Measurements from ENCODE around the gene APC. TPM values are rescaled to one million over a fixed set of nuclear protein-coding genes. Genes with fewer than 3 reads are reported as not detected.
A peak's percentile ranks its signal among the peaks of the same experiment; 100 is the strongest.

Gene APC
- total and polyA plus RNA-seq, 4 donors: 4.1 to 103 (median 23.1) TPM

GRCh38 chr5:112820246-112820645 lies 82.6 kb downstream of the APC start:
- TF ChIP-seq CTCF (IDR thresholded peaks at IDR 0.05; ENCODE audit: control extremely low read depth, extremely low read depth): no peak
- H3K9ac ChIP-seq (ENCODE audit: insufficient read depth in 1 of 2, low read length in 2 of 2): no peak overlapping the region
- H3K9me3 ChIP-seq (ENCODE audit: control insufficient read depth in 4 of 4, insufficient read depth in 3 of 4, low read length in 3 of 4): no peaks in the 10 kb centered on the region
- ATAC-seq (ENCODE audit: insufficient read depth, low FRiP score) (no peak), DNase-seq (no peak)
- H3K4me1 ChIP-seq (ENCODE audit: control insufficient read depth in 5 of 5, insufficient read depth in 5 of 5, low read length in 5 of 5): no peaks in the 10 kb centered on the region
- no peaks in the 10 kb centered on the region for H3K27me3 ChIP-seq (ENCODE audit: control insufficient read depth in 3 of 3, insufficient read depth in 3 of 3, low read length in 2 of 3)
- H3K4me3 ChIP-seq: no peak overlapping the region
- H3K27ac ChIP-seq (ENCODE audit: low read depth in 1 of 2, low read length in 1 of 2): no peak overlapping the region
- WGBS, 2 donors: 96 to 97% methylated on average over 1 of the region's 1 CpG
- peaks cover 13 to 36% (median 27%) of the 10 kb centered on the region in 4 donors for H3K36me3 ChIP-seq (ENCODE audit: control insufficient read depth in 4 of 4, insufficient read depth in 4 of 4, low read length in 4 of 4)

GRCh38 chr5:112822456-112822855 lies 84.8 kb downstream of the APC start:
- Histone ChIP-seq H3K27ac (ENCODE audit: low read depth in 1 of 2, low read length in 1 of 2) (no peak overlapping the region), H3K36me3 (ENCODE audit: control insufficient read depth in 4 of 4, insufficient read depth in 4 of 4, low read length in 4 of 4) (peaks cover 9 to 31% (median 21%) of the 10 kb centered on the region in 4 donors), H3K4me3 (no peak overlapping the region), H3K4me1 (ENCODE audit: control insufficient read depth in 5 of 5, insufficient read depth in 5 of 5, low read length in 5 of 5) (no peaks in the 10 kb centered on the region), H3K27me3 (ENCODE audit: control insufficient read depth in 3 of 3, insufficient read depth in 3 of 3, low read length in 2 of 3) (no peaks in the 10 kb centered on the region), H3K9ac (ENCODE audit: insufficient read depth in 1 of 2, low read length in 2 of 2) (no peak overlapping the region), H3K9me3 (ENCODE audit: control insufficient read depth in 4 of 4, insufficient read depth in 3 of 4, low read length in 3 of 4) (no peaks in the 10 kb centered on the region)
- no peak for TF ChIP-seq CTCF (IDR thresholded peaks at IDR 0.05; ENCODE audit: control extremely low read depth, extremely low read depth)
- DNase-seq (no peak), ATAC-seq (ENCODE audit: insufficient read depth, low FRiP score) (no peak)
- WGBS, 2 donors: 74 to 98% methylated on average over 4 of the region's 4 CpGs

GRCh38 chr5:112823181-112823580 lies 85.5 kb downstream of the APC start:
- ATAC-seq (ENCODE audit: insufficient read depth, low FRiP score) (no peak), DNase-seq (no peak)
- H3K4me1 ChIP-seq (ENCODE audit: control insufficient read depth in 5 of 5, insufficient read depth in 5 of 5, low read length in 5 of 5): no peaks in the 10 kb centered on the region
- H3K4me3 ChIP-seq: no peak overlapping the region
- H3K27me3 ChIP-seq (ENCODE audit: control insufficient read depth in 3 of 3, insufficient read depth in 3 of 3, low read length in 2 of 3): no peaks in the 10 kb centered on the region
- no peak overlapping the region for H3K9ac ChIP-seq (ENCODE audit: insufficient read depth in 1 of 2, low read length in 2 of 2)
- peaks cover 13 to 33% (median 24%) of the 10 kb centered on the region in 4 donors for H3K36me3 ChIP-seq (ENCODE audit: control insufficient read depth in 4 of 4, insufficient read depth in 4 of 4, low read length in 4 of 4)
- no peaks in the 10 kb centered on the region for H3K9me3 ChIP-seq (ENCODE audit: control insufficient read depth in 4 of 4, insufficient read depth in 3 of 4, low read length in 3 of 4)
- 78 to 84% methylated on average over 2 of the region's 2 CpGs for WGBS, 2 donors
- no peak overlapping the region for H3K27ac ChIP-seq (ENCODE audit: low read depth in 1 of 2, low read length in 1 of 2)
- TF ChIP-seq CTCF (IDR thresholded peaks at IDR 0.05; ENCODE audit: control extremely low read depth, extremely low read depth): no peak

GRCh38 chr5:112823656-112824055 lies 86.0 kb downstream of the APC start:
- Histone ChIP-seq H3K9me3 (ENCODE audit: control insufficient read depth in 4 of 4, insufficient read depth in 3 of 4, low read length in 3 of 4) (no peaks in the 10 kb centered on the region), H3K27me3 (ENCODE audit: control insufficient read depth in 3 of 3, insufficient read depth in 3 of 3, low read length in 2 of 3) (no peaks in the 10 kb centered on the region), H3K9ac (ENCODE audit: insufficient read depth in 1 of 2, low read length in 2 of 2) (no peak overlapping the region), H3K4me1 (ENCODE audit: control insufficient read depth in 5 of 5, insufficient read depth in 5 of 5, low read length in 5 of 5) (no peaks in the 10 kb centered on the region), H3K4me3 (no peak overlapping the region), H3K36me3 (ENCODE audit: control insufficient read depth in 4 of 4, insufficient read depth in 4 of 4, low read length in 4 of 4) (peaks cover 15 to 36% (median 26%) of the 10 kb centered on the region in 4 donors), H3K27ac (ENCODE audit: low read depth in 1 of 2, low read length in 1 of 2) (no peak overlapping the region)
- ATAC-seq (ENCODE audit: insufficient read depth, low FRiP score): no peak
- TF ChIP-seq CTCF (IDR thresholded peaks at IDR 0.05; ENCODE audit: control extremely low read depth, extremely low read depth): no peak
- WGBS, 2 donors: 72 to 81% methylated on average over 2 of the region's 2 CpGs
- DNase-seq: peak in 1 of 3 donors; percentile 12

Measured in lung (tissue), 12 donors.